Neural crest cell (in vitro differentiated cells): Measurements from ENCODE around the gene PRKAG2. TPM values are rescaled to one million over a fixed set of nuclear protein-coding genes. Genes with fewer than 3 reads are reported as not detected.

Source experiments
- DNase-seq: peaks from one replicate; pipeline ENCODE4 v3.0.0; 2021; ENCODE audit warnings: low read depth, mixed read lengths, low spot score
- H3K27ac Mint-ChIP-seq: one replicate; pipeline ENCODE4 v1.8.0; 2021; ENCODE audit warnings: mild to moderate bottlenecking, mixed read lengths; ENCODE audit not compliant: unreplicated experiment
- H3K27me3 Mint-ChIP-seq: 2 replicates; pipeline ENCODE4 v1.8.0; 2021; ENCODE audit warnings: low read depth, mild to moderate bottlenecking, mixed read lengths
- H3K36me3 Mint-ChIP-seq: 2 replicates; pipeline ENCODE4 v1.8.0; 2021; ENCODE audit warnings: low read depth, mild to moderate bottlenecking, mixed read lengths
- H3K4me1 Mint-ChIP-seq: 2 replicates; pipeline ENCODE4 v1.8.0; 2021; ENCODE audit warnings: mixed read lengths
- H3K4me3 Mint-ChIP-seq: one replicate; pipeline ENCODE4 v1.8.0; 2021; ENCODE audit warnings: mild to moderate bottlenecking, mixed read lengths
- H3K9me3 Mint-ChIP-seq: 2 replicates; pipeline ENCODE4 v1.8.0; 2021; ENCODE audit warnings: mixed read lengths
- total RNA-seq: library from RNA; stranded (reverse); gene quantifications from 2 replicates; pipeline ENCODE4 v1.2.1, GENCODE V29; 2021
- TF ChIP-seq, protein P1 (sequence below): fragments of 200-600 bp; sonication (generic); conservative IDR thresholded peaks from 2 replicates; pipeline ENCODE4 v1.5.0; 2021; ENCODE audit warnings: antibody characterized with exemption, mild to moderate bottlenecking

The PRKAG2 gene
- total RNA-seq, 1 donor from 2014 or later: 12.5 TPM

DNA sequence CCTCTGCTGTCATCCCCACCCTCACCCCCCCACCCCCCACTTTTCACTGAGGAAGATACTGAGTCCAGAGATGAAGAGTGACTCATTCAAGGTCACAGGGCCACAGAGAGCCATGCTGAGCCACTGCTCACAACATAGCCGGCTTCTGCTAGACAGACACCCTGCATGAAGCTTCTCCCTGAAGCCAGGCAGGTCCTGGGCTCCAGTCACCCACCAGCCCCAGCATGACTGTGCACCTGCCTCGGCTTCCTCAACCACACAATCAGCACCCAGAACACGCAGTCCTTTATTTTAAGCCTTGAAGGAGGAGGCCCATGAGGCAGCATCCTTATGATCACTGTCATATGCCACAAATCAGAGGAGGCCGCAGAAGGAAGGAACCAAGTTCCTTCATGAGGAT, 19.2 kb upstream of the PRKAG2 start:
- Mint-ChIP-seq H3K9me3 (no peaks in the 10 kb centered on the region), H3K4me1 (peaks cover 26% of the 10 kb centered on the region), H3K27me3 (peaks cover 35% of the 10 kb centered on the region), H3K27ac (no peak overlapping the region), H3K36me3 (no peaks in the 10 kb centered on the region), H3K4me3 (peak overlapping the region; percentile 31)
- DNase-seq: no peak
- TF ChIP-seq, protein P1, sequence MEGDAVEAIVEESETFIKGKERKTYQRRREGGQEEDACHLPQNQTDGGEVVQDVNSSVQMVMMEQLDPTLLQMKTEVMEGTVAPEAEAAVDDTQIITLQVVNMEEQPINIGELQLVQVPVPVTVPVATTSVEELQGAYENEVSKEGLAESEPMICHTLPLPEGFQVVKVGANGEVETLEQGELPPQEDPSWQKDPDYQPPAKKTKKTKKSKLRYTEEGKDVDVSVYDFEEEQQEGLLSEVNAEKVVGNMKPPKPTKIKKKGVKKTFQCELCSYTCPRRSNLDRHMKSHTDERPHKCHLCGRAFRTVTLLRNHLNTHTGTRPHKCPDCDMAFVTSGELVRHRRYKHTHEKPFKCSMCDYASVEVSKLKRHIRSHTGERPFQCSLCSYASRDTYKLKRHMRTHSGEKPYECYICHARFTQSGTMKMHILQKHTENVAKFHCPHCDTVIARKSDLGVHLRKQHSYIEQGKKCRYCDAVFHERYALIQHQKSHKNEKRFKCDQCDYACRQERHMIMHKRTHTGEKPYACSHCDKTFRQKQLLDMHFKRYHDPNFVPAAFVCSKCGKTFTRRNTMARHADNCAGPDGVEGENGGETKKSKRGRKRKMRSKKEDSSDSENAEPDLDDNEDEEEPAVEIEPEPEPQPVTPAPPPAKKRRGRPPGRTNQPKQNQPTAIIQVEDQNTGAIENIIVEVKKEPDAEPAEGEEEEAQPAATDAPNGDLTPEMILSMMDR: no peak

DNA sequence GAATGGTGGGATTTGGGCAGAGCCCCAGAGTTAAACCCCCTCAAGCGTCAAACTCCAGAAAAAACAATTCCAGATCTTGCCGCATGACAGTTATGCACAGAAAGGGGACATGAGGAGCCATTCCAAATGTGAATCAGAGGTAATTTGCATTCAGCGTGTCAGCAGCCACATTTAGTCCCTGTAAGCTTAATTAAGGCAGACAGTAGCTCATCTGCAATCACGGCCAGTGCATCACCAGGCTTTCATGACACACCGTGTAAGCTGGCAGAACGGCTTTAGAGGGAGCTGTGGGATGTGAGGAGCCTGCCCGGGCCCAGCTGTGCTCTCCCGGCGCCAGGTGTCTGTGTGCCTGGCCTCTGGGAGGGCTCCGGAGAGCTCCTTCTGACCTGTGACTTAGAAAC, 18.7 kb upstream of the PRKAG2 start:
- H3K27ac Mint-ChIP-seq: no peak overlapping the region
- H3K36me3 Mint-ChIP-seq: no peaks in the 10 kb centered on the region
- peaks cover 38% of the 10 kb centered on the region for H3K27me3 Mint-ChIP-seq
- no peaks in the 10 kb centered on the region for H3K9me3 Mint-ChIP-seq
- TF ChIP-seq, protein P1: no peak
- H3K4me3 Mint-ChIP-seq: no peak overlapping the region
- peaks cover 22% of the 10 kb centered on the region for H3K4me1 Mint-ChIP-seq
- no peak for DNase-seq

DNA sequence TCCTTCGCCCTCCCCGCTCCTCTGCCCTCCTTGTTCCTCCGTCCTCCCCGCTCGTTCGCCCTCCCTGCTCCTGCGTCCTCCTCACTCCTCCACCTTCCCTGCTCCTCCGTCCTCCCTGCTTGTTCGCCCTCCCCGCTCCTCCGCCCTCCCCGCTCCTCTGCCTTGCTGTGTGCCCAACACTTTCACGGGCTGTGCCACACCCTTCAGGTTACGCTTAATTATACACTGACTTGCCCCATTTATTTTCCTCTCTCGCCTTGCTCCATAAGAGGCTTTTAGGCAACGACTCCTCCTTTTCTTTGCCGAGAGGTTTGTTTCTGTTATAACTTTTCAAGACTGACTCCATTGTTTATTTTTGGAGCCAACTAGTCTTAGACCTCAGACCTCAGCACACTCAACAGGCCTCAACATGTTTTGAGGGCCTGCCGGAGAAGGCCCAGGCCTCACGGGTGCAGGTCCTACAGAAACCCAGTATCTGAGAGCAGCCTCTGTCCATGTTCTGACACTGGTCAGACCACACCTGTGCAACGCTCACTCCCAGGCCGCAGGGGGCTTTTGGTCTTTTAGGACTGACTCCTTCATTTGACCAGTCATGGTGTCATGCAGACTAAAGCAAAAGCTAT, 18.2 kb upstream of the PRKAG2 start:
- Mint-ChIP-seq H3K9me3 (no peaks in the 10 kb centered on the region), H3K27ac (no peak overlapping the region), H3K4me3 (no peak overlapping the region), H3K36me3 (no peaks in the 10 kb centered on the region), H3K4me1 (peaks cover 18% of the 10 kb centered on the region), H3K27me3 (peaks cover 42% of the 10 kb centered on the region)
- TF ChIP-seq, protein P1: no peak
- DNase-seq: no peak

DNA sequence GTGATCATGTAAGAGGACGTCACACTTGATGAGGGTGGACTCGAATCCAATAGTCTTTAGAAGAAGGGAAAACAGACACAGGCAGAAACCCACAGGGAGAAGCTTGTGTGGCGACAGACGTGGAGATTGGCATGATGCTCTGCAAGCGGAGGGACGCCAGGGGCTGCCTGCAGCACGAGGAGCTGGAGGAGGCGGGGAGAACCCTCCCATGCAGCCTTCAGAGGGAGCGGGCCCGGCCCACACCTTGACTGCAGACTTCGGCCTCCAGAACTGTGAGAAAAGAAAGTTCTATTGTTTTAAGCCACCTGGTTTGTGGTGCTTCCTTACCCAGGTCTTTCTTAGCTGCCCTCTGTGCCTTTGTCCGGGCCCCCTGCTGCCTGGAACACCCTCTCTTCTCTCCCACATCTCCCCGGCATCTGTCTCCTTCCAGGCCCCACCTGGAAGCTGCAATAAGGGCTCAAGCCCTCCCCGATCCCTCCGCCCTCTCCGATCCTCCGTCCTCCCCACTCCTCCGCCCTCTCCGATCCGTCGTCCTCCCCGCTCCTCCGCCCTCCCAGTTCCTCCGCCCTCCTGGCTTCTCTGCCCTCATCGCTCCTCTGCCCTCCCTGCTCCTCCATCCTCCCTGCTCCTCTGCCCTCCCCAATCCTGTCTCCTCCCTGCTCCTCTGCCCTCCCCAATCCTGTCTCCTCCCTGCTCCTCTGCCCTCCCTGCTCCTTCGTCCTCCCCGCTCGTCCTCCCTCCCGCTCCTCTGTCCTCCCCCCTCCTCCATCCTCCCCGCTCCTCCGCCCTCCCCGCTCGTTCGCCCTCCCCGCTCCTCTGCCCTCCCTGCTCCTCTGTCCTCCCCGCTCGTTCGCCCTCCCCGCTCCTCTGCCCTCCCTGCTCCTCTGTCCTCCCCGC, 17.4 kb upstream of the PRKAG2 start:
- H3K4me3 Mint-ChIP-seq: no peak overlapping the region
- peaks cover 16% of the 10 kb centered on the region for H3K4me1 Mint-ChIP-seq
- TF ChIP-seq, protein P1: no peak
- peaks cover 37% of the 10 kb centered on the region for H3K27me3 Mint-ChIP-seq
- H3K36me3 Mint-ChIP-seq: no peaks in the 10 kb centered on the region
- no peak overlapping the region for H3K27ac Mint-ChIP-seq
- H3K9me3 Mint-ChIP-seq: no peaks in the 10 kb centered on the region
- DNase-seq: no peak

DNA sequence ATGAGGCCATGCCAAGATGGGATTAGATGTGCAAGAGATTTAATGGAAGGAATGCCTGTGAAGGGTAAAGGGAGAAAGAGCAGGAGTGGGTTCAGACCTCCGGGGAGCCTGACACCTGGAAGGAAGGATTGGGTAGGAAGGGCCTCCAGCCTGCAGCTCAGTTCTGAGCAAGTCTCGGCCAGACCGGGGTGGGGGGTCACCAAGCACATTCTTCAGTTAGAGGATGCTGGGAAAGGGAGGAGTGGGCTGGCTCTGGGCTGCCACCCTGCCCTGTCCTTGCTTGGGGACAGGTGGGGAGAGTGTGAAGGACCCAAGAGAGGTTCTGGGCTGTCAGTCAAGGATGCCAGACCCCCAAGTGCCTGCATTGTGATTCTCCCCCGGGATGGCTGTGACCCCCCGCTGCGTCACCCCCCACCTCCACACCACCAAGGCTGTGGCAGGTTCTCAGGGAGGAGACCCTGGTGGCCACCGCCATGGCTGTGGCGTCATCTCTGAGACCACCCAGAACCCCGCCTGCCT, 16.5 kb upstream of the PRKAG2 start:
- no peak for DNase-seq
- no peaks in the 10 kb centered on the region for H3K9me3 Mint-ChIP-seq
- H3K36me3 Mint-ChIP-seq: no peaks in the 10 kb centered on the region
- H3K4me1 Mint-ChIP-seq: peaks cover 13% of the 10 kb centered on the region
- H3K4me3 Mint-ChIP-seq: no peak overlapping the region
- TF ChIP-seq, protein P1: no peak
- peaks cover 38% of the 10 kb centered on the region for H3K27me3 Mint-ChIP-seq
- H3K27ac Mint-ChIP-seq: no peak overlapping the region
